GM15510 (cell line): ENCODE data around the gene TNFSF12.

Experiments used
- POLR2A ChIP-seq: IDR thresholded peaks from 3 replicates; pipeline ENCODE4 v1.6.1; 2011; ENCODE audit warnings: borderline replicate concordance; ENCODE audit not compliant: insufficient read length; ENCODE audit errors: extremely low read depth

TNFSF12 gene

DNA sequence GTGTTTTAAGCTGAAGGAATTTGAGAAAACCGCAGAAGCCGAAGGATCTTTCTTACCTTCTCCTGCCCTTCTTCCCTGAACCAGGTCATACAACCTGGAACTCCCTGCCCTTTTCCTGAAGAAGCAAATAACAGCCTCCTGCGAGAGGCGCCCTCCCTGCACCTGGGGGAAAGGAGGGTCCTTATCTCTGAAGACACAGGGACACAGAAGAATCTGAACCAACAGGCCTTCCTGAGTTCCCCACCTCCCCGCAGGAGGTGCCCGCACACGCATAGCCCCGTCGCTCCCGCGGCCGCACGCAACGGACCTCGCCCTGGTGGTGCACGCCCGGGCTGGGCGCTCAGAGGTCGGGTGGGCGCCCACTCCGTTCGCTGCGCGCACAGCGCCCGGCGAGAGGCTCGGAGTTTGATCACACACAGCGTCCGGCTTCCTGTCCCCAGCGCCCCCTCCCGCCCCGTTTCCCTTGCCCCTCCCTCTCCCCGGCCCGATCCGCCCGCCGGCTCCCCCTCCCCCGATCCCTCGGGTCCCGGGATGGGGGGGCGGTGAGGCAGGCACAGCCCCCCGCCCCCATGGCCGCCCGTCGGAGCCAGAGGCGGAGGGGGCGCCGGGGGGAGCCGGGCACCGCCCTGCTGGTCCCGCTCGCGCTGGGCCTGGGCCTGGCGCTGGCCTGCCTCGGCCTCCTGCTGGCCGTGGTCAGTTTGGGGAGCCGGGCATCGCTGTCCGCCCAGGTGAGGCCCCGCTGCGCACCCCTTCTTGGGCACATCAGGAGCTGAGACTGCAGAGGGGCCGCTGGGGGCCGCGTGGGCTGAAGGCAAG, at the start of gene TNFSF12:
Gene TNFSF12, plus strand, starts transcription at position 474 of the 816 bp plus-strand sequence. Its CDS starts 96 bp downstream, at position 570.
- TF ChIP-seq POLR2A, result peak; percentile 65

DNA sequence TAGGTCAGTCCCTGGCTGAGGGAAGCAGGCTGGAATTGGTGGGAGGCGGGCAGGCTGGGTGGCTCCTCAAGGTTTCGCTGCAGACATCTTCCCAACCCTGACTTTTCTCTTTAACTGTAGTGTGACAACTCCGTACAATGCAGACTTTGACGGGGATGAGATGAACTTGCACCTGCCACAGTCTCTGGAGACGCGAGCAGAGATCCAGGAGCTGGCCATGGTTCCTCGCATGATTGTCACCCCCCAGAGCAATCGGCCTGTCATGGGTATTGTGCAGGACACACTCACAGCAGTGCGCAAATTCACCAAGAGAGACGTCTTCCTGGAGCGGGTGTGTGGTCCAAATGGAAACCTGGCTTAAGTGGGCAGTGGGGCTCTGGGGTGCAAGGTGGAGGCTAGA, 49.7 kb upstream of the TNFSF12 start:
- TF ChIP-seq POLR2A, result no peak

DNA sequence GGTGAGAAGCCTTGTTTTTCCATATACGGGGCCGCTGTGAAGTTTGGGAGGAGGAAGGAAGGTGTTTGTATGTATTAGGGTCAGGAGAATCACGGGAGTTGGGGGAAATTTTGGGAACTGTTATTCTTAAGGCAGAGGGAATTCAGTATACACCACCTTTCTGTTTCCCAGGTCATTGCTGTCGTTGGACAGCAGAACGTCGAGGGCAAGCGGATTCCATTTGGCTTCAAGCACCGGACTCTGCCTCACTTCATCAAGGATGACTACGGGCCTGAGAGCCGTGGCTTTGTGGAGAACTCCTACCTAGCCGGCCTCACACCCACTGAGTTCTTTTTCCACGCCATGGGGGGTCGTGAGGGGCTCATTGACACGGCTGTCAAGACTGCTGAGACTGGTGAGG, 47.1 kb upstream of the TNFSF12 start:
- no peak for TF ChIP-seq POLR2A

DNA sequence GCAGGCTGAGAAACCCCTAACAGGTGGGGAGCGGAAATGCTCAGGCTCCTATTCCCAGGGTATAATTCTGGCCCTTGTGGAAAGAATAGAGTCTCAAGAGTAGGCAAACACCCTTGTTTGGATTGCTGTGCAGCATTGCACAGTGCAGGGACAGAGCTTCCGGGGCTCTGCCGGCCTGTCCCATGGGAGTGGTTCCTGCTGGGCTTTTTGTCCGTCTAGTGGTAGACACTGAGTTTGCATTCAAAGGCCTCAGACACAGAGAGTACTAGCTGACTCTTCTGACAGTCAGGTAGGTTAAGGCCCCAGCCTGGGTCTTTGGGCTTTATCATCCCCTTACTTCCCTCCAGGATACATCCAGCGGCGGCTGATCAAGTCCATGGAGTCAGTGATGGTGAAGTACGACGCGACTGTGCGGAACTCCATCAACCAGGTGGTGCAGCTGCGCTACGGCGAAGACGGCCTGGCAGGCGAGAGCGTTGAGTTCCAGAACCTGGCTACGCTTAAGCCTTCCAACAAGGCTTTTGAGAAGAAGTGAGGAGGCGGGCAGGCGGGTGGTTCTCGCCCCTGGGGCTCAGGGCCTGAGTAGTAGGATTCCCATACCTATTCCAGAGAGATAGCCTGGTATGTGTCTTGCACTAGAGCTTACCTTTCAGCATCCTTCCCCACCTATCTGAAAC, 46.5 kb upstream of the TNFSF12 start:
- no peak for TF ChIP-seq POLR2A

DNA sequence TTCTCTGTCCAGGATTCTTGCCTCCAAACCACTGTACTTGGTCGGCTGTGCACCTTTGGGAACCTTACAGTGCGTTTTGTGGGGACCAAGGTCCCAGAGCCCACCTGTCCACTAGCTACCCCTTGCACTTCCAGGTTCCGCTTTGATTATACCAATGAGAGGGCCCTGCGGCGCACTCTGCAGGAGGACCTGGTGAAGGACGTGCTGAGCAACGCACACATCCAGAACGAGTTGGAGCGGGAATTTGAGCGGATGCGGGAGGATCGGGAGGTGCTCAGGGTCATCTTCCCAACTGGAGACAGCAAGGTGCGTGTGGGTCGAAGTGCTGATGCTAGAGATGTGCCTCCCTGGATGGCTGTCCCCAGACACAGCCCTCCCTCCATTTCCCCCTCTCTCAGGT, 45.9 kb upstream of the TNFSF12 start:
- TF ChIP-seq POLR2A, result no peak

DNA sequence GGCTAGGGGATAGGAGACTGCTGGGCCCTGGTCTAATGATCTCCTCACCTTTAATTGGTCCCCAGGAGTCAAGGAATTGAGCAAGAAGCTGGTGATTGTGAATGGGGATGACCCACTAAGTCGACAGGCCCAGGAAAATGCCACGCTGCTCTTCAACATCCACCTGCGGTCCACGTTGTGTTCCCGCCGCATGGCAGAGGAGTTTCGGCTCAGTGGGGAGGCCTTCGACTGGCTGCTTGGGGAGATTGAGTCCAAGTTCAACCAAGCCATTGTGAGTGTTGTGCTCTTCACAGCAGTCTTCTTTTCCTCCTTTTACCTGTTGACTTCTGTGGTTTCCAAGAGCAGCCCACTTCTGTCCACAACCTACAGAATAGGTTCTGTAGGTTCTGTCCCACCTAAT, 45.3 kb upstream of the TNFSF12 start:
- no peak for TF ChIP-seq POLR2A

GRCh38 chr17:7508145-7508544, 40.7 kb upstream of the TNFSF12 start:
- no peak for TF ChIP-seq POLR2A

DNA sequence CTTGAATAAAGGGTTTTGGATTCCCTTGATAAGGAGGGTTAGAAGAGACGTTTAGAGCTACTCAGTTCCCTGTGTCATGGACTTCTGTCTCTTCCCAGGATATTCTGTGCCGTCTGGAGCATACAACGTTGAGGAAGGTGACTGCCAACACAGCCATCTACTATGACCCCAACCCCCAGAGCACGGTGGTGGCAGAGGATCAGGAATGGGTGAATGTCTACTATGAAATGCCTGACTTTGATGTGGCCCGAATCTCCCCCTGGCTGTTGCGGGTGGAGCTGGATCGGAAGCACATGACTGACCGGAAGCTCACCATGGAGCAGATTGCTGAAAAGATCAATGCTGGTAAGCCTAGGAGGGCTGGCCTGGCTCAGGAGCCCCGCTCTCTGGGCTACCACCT, 40.0 kb upstream of the TNFSF12 start:
- no peak for TF ChIP-seq POLR2A

GRCh38 chr17:7509937-7510336, 38.9 kb upstream of the TNFSF12 start:
- no peak for TF ChIP-seq POLR2A

DNA sequence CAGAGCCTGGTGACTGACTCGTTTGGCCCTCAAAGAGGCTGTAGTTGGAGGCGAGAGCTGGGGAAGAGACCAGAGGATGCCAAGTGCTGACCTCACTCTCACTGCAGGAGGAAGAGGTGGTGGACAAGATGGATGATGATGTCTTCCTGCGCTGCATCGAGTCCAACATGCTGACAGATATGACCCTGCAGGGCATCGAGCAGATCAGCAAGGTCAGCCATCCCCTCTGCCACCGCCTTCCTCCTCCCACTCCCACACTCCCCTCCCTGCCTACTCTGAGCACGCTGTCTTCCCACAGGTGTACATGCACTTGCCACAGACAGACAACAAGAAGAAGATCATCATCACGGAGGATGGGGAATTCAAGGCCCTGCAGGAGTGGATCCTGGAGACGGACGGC, 37.8 kb upstream of the TNFSF12 start:
- TF ChIP-seq POLR2A, result no peak

- no peak for TF ChIP-seq POLR2A
Measured at GRCh38 chr17:7512105-7512504, 36.8 kb upstream of the TNFSF12 start.

DNA sequence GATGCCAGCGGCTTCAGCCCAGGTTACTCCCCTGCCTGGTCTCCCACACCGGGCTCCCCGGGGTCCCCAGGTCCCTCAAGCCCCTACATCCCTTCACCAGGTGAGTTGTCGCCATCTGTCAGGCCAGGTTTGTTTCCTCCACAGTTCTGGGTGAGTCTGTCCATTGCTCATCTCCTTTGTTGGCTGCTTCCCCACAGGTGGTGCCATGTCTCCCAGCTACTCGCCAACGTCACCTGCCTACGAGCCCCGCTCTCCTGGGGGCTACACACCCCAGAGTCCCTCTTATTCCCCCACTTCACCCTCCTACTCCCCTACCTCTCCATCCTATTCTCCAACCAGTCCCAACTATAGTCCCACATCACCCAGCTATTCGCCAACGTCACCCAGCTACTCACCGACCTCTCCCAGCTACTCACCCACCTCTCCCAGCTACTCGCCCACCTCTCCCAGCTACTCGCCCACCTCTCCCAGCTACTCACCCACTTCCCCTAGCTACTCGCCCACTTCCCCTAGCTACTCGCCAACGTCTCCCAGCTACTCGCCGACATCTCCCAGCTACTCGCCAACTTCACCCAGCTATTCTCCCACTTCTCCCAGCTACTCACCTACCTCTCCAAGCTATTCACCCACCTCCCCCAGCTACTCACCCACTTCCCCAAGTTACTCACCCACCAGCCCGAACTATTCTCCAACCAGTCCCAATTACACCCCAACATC, 35.9 kb upstream of the TNFSF12 start:
- TF ChIP-seq POLR2A, result no peak

DNA sequence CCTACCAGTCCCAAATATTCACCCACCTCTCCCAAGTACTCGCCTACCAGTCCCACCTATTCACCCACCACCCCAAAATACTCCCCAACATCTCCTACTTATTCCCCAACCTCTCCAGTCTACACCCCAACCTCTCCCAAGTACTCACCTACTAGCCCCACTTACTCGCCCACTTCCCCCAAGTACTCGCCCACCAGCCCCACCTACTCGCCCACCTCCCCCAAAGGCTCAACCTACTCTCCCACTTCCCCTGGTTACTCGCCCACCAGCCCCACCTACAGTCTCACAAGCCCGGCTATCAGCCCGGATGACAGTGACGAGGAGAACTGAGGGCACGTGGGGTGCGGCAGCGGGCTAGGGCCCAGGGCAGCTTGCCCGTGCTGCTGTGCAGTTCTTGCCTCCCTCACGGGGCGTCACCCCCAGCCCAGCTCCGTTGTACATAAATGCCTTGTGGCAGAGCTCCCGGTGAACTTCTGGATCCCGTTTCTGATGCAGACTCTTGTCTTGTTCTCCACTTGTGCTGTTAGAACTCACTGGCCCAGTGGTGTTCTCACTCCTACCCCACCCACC, 34.9 kb upstream of the TNFSF12 start:
- no peak for TF ChIP-seq POLR2A

- no peak for TF ChIP-seq POLR2A
Measured at GRCh38 chr17:7515911-7516610, 32.8 kb upstream of the TNFSF12 start.

DNA sequence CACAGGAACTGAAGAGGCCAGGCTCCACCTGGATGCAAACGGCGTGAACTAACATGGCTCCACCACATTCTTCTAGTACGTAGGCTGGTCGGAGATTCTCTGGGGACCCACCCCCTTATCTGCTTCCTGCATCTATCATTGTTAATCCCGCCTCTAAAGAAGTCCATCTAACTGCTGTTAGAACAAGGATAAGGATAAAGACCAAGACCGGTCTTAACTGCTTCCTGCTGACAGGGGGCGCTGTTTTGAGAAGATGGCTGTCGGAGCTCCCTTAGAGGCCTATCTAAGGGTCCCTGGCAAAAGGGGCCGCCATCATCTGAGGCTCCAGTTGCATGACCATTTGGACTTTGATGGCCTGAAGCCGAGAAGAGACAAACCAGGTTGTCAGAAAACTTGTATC, 25.8 kb upstream of the TNFSF12 start:
- no peak for TF ChIP-seq POLR2A

DNA sequence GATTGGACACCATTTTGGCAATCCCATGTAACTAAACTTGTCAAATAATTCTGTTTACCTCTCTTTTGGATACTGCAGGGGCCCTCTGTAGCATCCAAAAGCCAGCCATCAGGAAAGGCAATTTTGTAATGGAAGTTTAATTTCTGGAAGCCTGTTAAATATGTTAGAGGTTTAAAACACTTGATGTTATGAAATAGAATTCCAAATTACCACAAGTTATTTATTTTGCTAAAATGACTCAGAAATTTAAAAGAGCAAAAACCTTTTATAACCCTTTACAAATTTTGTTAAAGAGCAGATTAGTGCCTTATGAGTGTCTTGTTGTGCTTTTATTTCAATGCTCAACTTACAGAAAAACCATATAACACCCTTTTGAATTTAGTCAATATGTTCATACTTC, 20.0 kb upstream of the TNFSF12 start:
- TF ChIP-seq POLR2A, result no peak
